Epithelial cell of proximal tubule (primary cell): ENCODE results near the gene CCSER1. TPM values are rescaled to one million over a fixed set of nuclear protein-coding genes. Genes with fewer than 3 reads are reported as not detected.

Experiments
- DNase-seq: peaks from one replicate; pipeline ENCODE4 v3.0.0-alpha.2; 2011; ENCODE audit warnings: low read depth
- H3K4me3 ChIP-seq: 2 replicates; pipeline ENCODE4 v1.5.1; 2011; ENCODE audit warnings: low read depth, mild to moderate bottlenecking, low read length
- CTCF ChIP-seq: conservative IDR thresholded peaks from 2 replicates; pipeline ENCODE4 v1.5.1; 2012; ENCODE audit warnings: low read depth, mild to moderate bottlenecking, low read length
- total RNA-seq: library from RNA; depleted of rRNA; stranded (reverse); fragments of >200 nt; gene quantifications from 2 replicates; pipeline ENCODE4 v1.2.3, GENCODE V29; 2015

Gene CCSER1
- total RNA-seq, 1 donor from 2014 or later, result not detected

GRCh38 chr4:91099666-91100065, 972.5 kb downstream of the CCSER1 start:
- no peak for DNase-seq
- no peak for TF ChIP-seq CTCF
- H3K4me3 ChIP-seq, result no peak overlapping the region

- DNase-seq, result no peak
These were observed 981.6 kb downstream of the CCSER1 start for GRCh38 chr4:91108751-91109150.

GRCh38 chr4:91111556-91111955, 984.4 kb downstream of the CCSER1 start:
- H3K4me3 ChIP-seq, result no peak overlapping the region
- DNase-seq, result no peak
- TF ChIP-seq CTCF, result no peak

More at GRCh38 chr4:91108751-91109150, 981.6 kb downstream of the CCSER1 start:
- TF ChIP-seq CTCF, result no peak
- H3K4me3 ChIP-seq, result no peak overlapping the region

- TF ChIP-seq CTCF, result peak; percentile 82
- no peak for DNase-seq
- no peak overlapping the region for H3K4me3 ChIP-seq
These were observed 986.0 kb downstream of the CCSER1 start for GRCh38 chr4:91113130-91113706.

GRCh38 chr4:91114386-91114785, 987.2 kb downstream of the CCSER1 start:
- no peak for DNase-seq
- no peak overlapping the region for H3K4me3 ChIP-seq
- no peak for TF ChIP-seq CTCF

- DNase-seq, result no peak
- H3K4me3 ChIP-seq, result no peak overlapping the region
- TF ChIP-seq CTCF, result peak; percentile 58
These were observed 989.7 kb downstream of the CCSER1 start for GRCh38 chr4:91116861-91117260.

- TF ChIP-seq CTCF, result no peak
- H3K4me3 ChIP-seq, result no peak overlapping the region
- no peak for DNase-seq
These were observed 991.4 kb downstream of the CCSER1 start for GRCh38 chr4:91118597-91118996.
